ENCODE data around the gene AGRP. TPM values are rescaled to one million over a fixed set of nuclear protein-coding genes. Genes with fewer than 3 reads are reported as not detected.
"Not testable (repeated sequence)": the region's sequence is repeated elsewhere in the genome, so short reads cannot be mapped to it uniquely, and the experiment has no call there.

AGRP gene
- total RNA-seq, 1 donor from 2014 or later, result not detected

- no peak for DNase-seq (ENCODE audit: extremely low spot score, unreplicated experiment)
- H3K4me1 Mint-ChIP-seq (ENCODE audit: unreplicated experiment), result peaks cover 7% of the 10 kb centered on the region
- H3K27ac Mint-ChIP-seq, result no peak overlapping the region
- no peaks in the 10 kb centered on the region for H3K36me3 Mint-ChIP-seq
- H3K9me3 Mint-ChIP-seq, result no peaks in the 10 kb centered on the region
- no peaks in the 10 kb centered on the region for H3K27me3 Mint-ChIP-seq
- TF ChIP-seq CTCF (conservative IDR thresholded peaks at IDR 0.05), result no peak
- no peak overlapping the region for H3K4me3 Mint-ChIP-seq
Measured at GRCh38 chr16:67490335-67491096, 7.2 kb upstream of the AGRP start.

GRCh38 chr16:67489401-67490083, 6.2 kb upstream of the AGRP start:
- H3K27ac Mint-ChIP-seq, result peak overlapping the region; percentile 84
- H3K36me3 Mint-ChIP-seq, result no peaks in the 10 kb centered on the region
- no peak for DNase-seq (ENCODE audit: extremely low spot score, unreplicated experiment)
- no peak overlapping the region for H3K4me3 Mint-ChIP-seq
- no peak for TF ChIP-seq CTCF (conservative IDR thresholded peaks at IDR 0.05)
- H3K4me1 Mint-ChIP-seq (ENCODE audit: unreplicated experiment), result peaks cover 7% of the 10 kb centered on the region
- H3K27me3 Mint-ChIP-seq, result no peaks in the 10 kb centered on the region
- H3K9me3 Mint-ChIP-seq, result no peaks in the 10 kb centered on the region

GRCh38 chr16:67487561-67487960, 4.2 kb upstream of the AGRP start:
- not testable (repeated sequence) for H3K9me3 Mint-ChIP-seq; H3K27me3 Mint-ChIP-seq; H3K4me1 Mint-ChIP-seq (ENCODE audit: unreplicated experiment); DNase-seq (ENCODE audit: extremely low spot score, unreplicated experiment); H3K36me3 Mint-ChIP-seq; H3K4me3 Mint-ChIP-seq; H3K27ac Mint-ChIP-seq

DNA sequence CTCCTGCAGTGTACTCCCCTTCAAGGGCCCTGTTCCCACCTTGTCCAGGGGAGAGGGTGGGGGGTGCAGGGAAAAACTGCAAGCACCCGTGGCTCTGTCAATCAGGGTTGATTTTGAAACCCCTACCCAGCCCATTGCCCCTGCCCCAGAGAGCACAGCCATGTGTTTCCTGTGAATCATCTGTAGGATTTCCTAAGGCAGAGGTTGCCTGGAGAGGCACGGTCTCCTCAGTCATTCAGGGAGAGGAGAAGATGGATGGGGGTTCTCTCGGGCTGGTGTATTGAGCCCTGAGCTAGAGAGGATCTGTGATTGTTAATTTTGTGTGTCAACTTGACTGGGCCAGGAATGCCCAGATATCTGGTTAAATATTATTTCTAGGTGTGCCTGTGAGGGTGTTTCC, 3.5 kb upstream of the AGRP start:
- DNase-seq (ENCODE audit: extremely low spot score, unreplicated experiment), result no peak
- no peaks in the 10 kb centered on the region for H3K9me3 Mint-ChIP-seq
- H3K36me3 Mint-ChIP-seq, result no peaks in the 10 kb centered on the region
- H3K4me3 Mint-ChIP-seq, result no peak overlapping the region
- no peak overlapping the region for H3K27ac Mint-ChIP-seq
- peaks cover 12% of the 10 kb centered on the region for H3K4me1 Mint-ChIP-seq (ENCODE audit: unreplicated experiment)
- no peaks in the 10 kb centered on the region for H3K27me3 Mint-ChIP-seq
- no peak for TF ChIP-seq CTCF (conservative IDR thresholded peaks at IDR 0.05)

GRCh38 chr16:67483731-67484525, 581 bp upstream of the AGRP start:
- no peaks in the 10 kb centered on the region for H3K27me3 Mint-ChIP-seq
- H3K36me3 Mint-ChIP-seq, result no peaks in the 10 kb centered on the region
- H3K27ac Mint-ChIP-seq, result no peak overlapping the region
- peaks cover 11% of the 10 kb centered on the region for H3K4me1 Mint-ChIP-seq (ENCODE audit: unreplicated experiment)
- TF ChIP-seq CTCF (conservative IDR thresholded peaks at IDR 0.05), result no peak
- H3K4me3 Mint-ChIP-seq, result no peak overlapping the region
- no peaks in the 10 kb centered on the region for H3K9me3 Mint-ChIP-seq
- DNase-seq (ENCODE audit: extremely low spot score, unreplicated experiment), result no peak

All from type B pancreatic cell (in vitro differentiated cells).